Upper lobe of left lung (tissue), 6 donors: ENCODE results near the gene SLC7A10. TPM values are rescaled to one million over a fixed set of nuclear protein-coding genes. Genes with fewer than 3 reads are reported as not detected.

ENCODE experiments used
- ATAC-seq, 2 donors: fragments of 200-7000 bp; cut with Tn5 transposase; one replicate each; pipeline ENCODE4 v1.9.1; 2022; ENCODE audit warnings: mild to moderate bottlenecking in 2 of 2, moderate library complexity in 2 of 2; ENCODE audit not compliant: low FRiP score in 2 of 2
- DNase-seq, 2 donors: peaks; one replicate each; pipeline ENCODE4 v3.0.0-alpha.2; 2019 to 2020
- H3K27ac ChIP-seq, 4 donors: fragments of 200-600 bp; sonication (generic); one replicate each; pipeline ENCODE4 v1.5.1; 2016 to 2019
- H3K27me3 ChIP-seq, 4 donors: fragments of 200-600 bp; sonication (generic); one replicate each; pipeline ENCODE4 v1.5.1; 2017 to 2019
- H3K36me3 ChIP-seq, 4 donors: fragments of 200-600 bp; sonication (generic); one replicate each; pipeline ENCODE4 v1.5.1; 2016 to 2019
- H3K4me1 ChIP-seq, 4 donors: fragments of 200-600 bp; sonication (generic); one replicate each; pipeline ENCODE4 v1.5.1; 2018 to 2019
- H3K4me3 ChIP-seq, 4 donors: fragments of 200-600 bp; sonication (generic); one replicate each; pipeline ENCODE4 v1.5.1; 2017 to 2019; ENCODE audit warnings: mild to moderate bottlenecking in 2 of 4, moderate library complexity in 1 of 4
- H3K9me3 ChIP-seq, 4 donors: fragments of 200-600 bp; sonication (generic); one replicate each; pipeline ENCODE4 v1.5.1; 2018 to 2019
- CTCF ChIP-seq, 6 experiments: fragments of 450-650 bp in 4 of 6; fragments of 200-600 bp in 2 of 6; sonication (generic) in 2 of 6; IDR thresholded peaks; one replicate each; pipeline ENCODE4 v1.5.1; 2016 to 2019; ENCODE audit warnings: antibody characterized with exemption in 6 of 6
- EP300 ChIP-seq, 4 donors: sonication (generic); formaldehyde crosslinking; IDR thresholded peaks; one replicate each; pipeline ENCODE4 v1.5.1; 2017; ENCODE audit warnings: antibody characterized with exemption in 4 of 4, control low read depth in 2 of 4
- POLR2A ChIP-seq, 4 donors: fragments of 450-650 bp; IDR thresholded peaks; one replicate each; pipeline ENCODE4 v1.5.1; 2016 to 2017; ENCODE audit warnings: antibody characterized with exemption in 4 of 4, mild to moderate bottlenecking in 2 of 4
- POLR2AphosphoS5 ChIP-seq, 2 donors: sonication (generic); formaldehyde crosslinking; IDR thresholded peaks; one replicate each; pipeline ENCODE4 v1.5.1; 2017; ENCODE audit warnings: antibody characterized with exemption in 2 of 2
- WGBS, 2 donors: methylation state at CpG; one replicate each; pipeline ENCODE4 v1.1.5; 2017 to 2018; 5-methylcytosine and 5-hydroxymethylcytosine counted together
- total RNA-seq, 6 donors: library from RNA; depleted of rRNA in 4 of 6; stranded (reverse); fragments of >200 nt in 4 of 6; gene quantifications; one replicate each; pipeline versions ENCODE4 v1.1.0 to v1.2.1, GENCODE V29; 2016 to 2021
- donor health status: DM: no; HTN: no; CAD: no; lungs with moderate emphysema.
- donor health status: DM: no; HTN: yes; CAD: no; lungs with severe emphysema.

The SLC7A10 gene
- total RNA-seq, 6 donors from 2014 or later: 0.29 to 2.1 (median 0.47) TPM; not detected in 2

GRCh38 chr19:33189453-33189852 lies 36.2 kb downstream of the SLC7A10 start:
- no peak for ATAC-seq
- 0 to 60% methylated on average over 1 of the region's 1 CpG for WGBS, 2 donors
- Histone ChIP-seq H3K4me3 (no peak overlapping the region), H3K9me3 (no peaks in the 10 kb centered on the region), H3K4me1 (peaks cover 0 to 5% (median 0%) of the 10 kb centered on the region in 4 donors), H3K27me3 (no peaks in the 10 kb centered on the region), H3K36me3 (no peaks in the 10 kb centered on the region), H3K27ac (no peak overlapping the region)
- no peak for DNase-seq
- TF ChIP-seq POLR2A (IDR thresholded peaks at IDR 0.05): no peak
- no peak for TF ChIP-seq CTCF (IDR thresholded peaks at IDR 0.05)
- TF ChIP-seq POLR2AphosphoS5 (IDR thresholded peaks at IDR 0.05): no peak
- TF ChIP-seq EP300 (IDR thresholded peaks at IDR 0.05): no peak

DNA sequence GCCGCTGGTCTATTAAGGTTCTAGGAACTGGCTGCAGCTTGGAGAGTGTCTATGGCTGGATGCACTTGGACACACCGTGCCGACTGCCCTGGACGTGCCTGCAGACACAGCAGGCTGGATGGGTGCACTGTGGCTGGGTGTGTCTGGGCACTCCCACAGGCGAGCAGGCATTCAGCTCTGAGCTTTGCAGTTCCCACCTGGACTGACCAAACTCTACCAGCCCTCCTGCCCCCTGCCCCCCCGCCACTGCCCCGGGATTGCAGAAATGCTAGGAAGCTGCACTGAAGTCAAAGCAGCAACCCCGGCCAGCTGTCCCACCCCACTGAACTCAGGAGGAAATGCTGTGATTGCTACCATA lies 38.5 kb downstream of the SLC7A10 start:
- no peak overlapping the region for H3K4me3 ChIP-seq
- H3K27me3 ChIP-seq: no peaks in the 10 kb centered on the region
- H3K36me3 ChIP-seq: no peaks in the 10 kb centered on the region
- no peak overlapping the region for H3K27ac ChIP-seq
- ATAC-seq: no peak
- H3K4me1 ChIP-seq: no peaks in the 10 kb centered on the region
- no peak for DNase-seq
- 61 to 68% methylated on average over 3 to 8 of the region's 8 CpGs for WGBS, 2 donors
- H3K9me3 ChIP-seq: no peaks in the 10 kb centered on the region
- TF ChIP-seq CTCF (IDR thresholded peaks at IDR 0.05) (no peak), EP300 (IDR thresholded peaks at IDR 0.05) (no peak), POLR2A (IDR thresholded peaks at IDR 0.05) (no peak), POLR2AphosphoS5 (IDR thresholded peaks at IDR 0.05) (no peak)

DNA sequence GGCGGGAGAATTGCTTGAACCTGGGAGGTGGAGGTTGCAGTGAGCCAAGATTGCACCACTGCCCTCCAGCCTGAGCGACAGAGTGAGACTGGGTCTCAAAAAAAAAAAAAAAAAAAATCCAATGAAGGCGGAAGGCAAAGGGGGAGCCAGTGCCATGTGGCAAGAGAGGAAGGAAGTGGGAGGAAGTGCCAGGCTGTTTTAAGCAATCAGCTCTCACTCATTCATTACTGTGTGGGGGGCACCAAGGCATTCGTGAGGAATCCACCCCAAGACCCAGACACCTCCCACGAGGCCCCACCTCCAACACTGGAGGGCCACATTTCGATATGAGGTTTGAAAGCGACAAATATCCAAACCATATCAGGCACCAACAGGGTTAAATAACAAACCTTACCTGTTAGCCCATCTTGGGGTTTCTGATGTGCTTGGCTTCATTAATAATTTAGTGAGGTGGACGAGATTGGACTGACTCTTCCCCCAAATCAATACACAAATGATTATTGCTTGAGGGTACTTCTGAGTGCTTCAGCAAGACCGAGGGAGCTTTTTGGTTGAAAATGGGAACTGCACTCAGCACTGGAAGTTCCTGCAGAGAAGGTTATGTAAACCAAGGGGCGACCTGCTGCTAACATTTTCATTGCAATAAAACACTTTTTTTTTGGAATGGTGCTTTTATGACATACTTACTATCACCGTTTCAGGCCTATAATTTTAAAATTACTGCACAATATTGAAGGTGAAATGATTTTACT lies 39.0 kb downstream of the SLC7A10 start:
- 37 to 56% methylated on average over 11 of the region's 11 CpGs for WGBS, 2 donors
- H3K27me3 ChIP-seq: no peaks in the 10 kb centered on the region
- ATAC-seq: no peak

DNA sequence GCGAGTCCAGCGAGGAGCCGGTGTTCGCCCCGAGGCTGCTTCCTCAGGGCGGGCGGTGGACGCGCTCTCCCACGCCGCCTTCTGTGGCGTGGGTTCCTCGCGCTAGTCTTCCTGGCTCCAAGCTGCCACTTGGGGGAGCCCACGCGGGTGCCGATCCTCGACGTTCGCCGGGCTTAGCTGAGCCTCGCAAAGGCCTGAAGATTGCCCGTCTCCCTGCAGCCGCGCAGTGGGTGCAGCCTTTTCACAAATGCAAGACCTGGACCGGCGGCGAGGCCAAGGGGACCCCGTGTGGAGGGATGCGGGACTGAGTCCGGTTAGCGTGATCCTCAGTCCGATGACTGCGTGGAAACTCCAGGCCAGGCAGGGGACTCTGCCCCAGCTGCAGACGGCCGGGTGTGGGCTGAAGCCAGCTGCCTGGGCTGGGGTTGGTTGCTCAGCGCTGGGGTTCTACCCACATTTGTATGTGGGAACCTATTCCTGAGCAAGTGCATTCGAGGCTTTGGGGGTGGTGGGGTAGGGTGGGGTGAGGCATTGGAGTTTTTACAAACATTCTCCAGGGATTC lies 48.2 kb downstream of the SLC7A10 start:
- WGBS, 2 donors: 0% methylated on average over 1 to 30 of the region's 38 CpGs
- H3K27me3 ChIP-seq: no peaks in the 10 kb centered on the region
- no peaks in the 10 kb centered on the region for H3K9me3 ChIP-seq
- DNase-seq: no peak
- peak overlapping the region; percentile 41 to 98 (median 84) for H3K4me3 ChIP-seq
- ATAC-seq: no peak
- peaks cover 16 to 28% (median 18%) of the 10 kb centered on the region in 4 donors for H3K4me1 ChIP-seq
- no peak for TF ChIP-seq POLR2A (IDR thresholded peaks at IDR 0.05)
- peak; percentile 30 to 82 (median 60) for TF ChIP-seq CTCF (IDR thresholded peaks at IDR 0.05)
- peak overlapping the region; percentile 91 to 96 (median 92) for H3K27ac ChIP-seq
- H3K36me3 ChIP-seq: no peaks in the 10 kb centered on the region

More for the DNA sequence above, 39.0 kb downstream of the SLC7A10 start:
- Histone ChIP-seq H3K36me3 (no peaks in the 10 kb centered on the region), H3K9me3 (no peaks in the 10 kb centered on the region), H3K27ac (no peak overlapping the region), H3K4me3 (no peak overlapping the region), H3K4me1 (no peaks in the 10 kb centered on the region)
- DNase-seq: no peak
- TF ChIP-seq POLR2AphosphoS5 (IDR thresholded peaks at IDR 0.05): no peak
- TF ChIP-seq POLR2A (IDR thresholded peaks at IDR 0.05): no peak
- no peak for TF ChIP-seq EP300 (IDR thresholded peaks at IDR 0.05)
- no peak for TF ChIP-seq CTCF (IDR thresholded peaks at IDR 0.05)
